RPMI8226 (cell line): ENCODE results near the gene SPOP.
"Not testable (repeated sequence)": the region's sequence is repeated elsewhere in the genome, so short reads cannot be mapped to it uniquely, and the experiment has no call there.

Source experiments
- DNase-seq: peaks from one replicate; pipeline ENCODE4 v3.0.0-alpha.2; 2015

The SPOP gene

GRCh38 chr17:49646391-49647255 is 31.3 kb downstream of the SPOP start:
- peak; percentile 74 for DNase-seq

DNA sequence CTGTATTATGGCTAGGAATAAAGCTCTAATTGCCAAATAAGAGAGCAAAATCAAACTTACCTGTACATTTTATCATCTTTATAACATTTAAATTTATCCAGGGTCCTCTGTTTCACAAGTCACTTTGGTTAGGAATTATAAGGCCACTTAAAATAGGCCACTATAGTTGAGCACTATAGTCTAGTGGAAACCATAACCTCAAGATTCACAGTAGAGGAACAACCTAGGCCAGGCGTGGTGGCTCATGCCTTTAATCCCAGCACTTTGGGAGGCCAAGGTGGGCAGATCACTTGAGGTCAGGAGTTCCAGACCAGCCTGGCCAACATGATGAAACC is 31.9 kb downstream of the SPOP start:
- not testable (repeated sequence) for DNase-seq

DNA sequence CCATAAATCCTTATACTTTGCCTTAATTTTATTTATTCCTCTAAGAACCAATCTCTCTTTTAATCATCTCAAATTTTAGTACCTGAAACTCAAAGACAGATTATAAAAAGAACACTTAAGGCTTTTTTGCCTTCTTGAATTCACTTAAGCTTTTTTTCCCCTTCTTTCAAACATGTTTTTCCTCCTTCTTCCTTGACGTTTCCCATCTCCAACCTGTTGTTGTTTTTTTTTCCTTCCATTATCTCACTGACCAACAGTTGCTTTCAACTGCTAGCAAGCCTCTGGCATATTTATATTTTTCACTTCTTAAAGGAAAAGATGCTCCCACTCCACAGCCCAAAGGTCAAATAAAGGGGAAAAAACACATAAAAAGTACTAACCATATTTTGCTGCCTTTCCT is 32.2 kb downstream of the SPOP start:
- no peak for DNase-seq

GRCh38 chr17:49640556-49640955 is 37.3 kb downstream of the SPOP start:
- no peak for DNase-seq

GRCh38 chr17:49638818-49639217 is 39.1 kb downstream of the SPOP start:
- no peak for DNase-seq

DNA sequence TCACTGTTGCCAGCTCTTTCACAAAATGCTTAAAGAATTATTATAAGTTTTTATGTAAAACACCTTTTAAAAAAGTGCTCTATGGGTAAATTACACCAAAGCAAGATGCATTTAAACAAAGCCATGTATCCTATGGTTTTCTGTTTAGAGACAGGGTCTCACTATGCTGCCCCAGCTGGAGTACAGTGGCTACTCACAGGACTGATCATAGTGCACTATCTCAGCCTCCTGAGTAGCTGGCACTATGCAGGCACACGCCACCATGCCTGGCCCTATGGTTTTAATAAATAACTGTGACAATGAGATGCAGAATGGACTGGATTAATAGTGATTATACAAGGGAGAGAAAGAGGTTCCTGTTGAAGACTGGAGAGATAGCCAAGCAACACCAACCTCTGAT is 40.2 kb downstream of the SPOP start:
- DNase-seq, result no peak

- no peak for DNase-seq
These were observed 40.8 kb downstream of the SPOP start for GRCh38 chr17:49637050-49637449.

DNA sequence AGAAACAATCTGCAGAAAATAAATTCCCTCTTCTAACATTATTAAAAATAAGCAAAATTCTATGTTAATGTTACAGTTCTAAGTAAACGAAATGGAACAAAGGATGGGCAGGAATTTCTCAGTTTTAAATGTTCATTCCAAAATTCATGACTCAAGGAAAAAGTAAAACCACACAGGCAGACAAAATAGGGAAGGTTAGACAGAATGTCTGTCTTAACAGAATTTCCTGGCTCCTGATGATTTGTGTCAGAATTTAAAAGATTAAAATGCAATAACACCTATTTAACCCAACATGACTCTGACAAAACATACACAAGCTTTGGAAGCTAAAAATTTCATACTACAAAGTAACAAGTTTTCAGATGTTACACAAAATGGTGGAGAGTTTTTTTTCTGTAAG is 42.8 kb downstream of the SPOP start:
- no peak for DNase-seq

- no peak for DNase-seq
These were observed 43.4 kb downstream of the SPOP start for GRCh38 chr17:49634485-49634860.

GRCh38 chr17:49633762-49634484 is 44.0 kb downstream of the SPOP start:
- no peak for DNase-seq

DNA sequence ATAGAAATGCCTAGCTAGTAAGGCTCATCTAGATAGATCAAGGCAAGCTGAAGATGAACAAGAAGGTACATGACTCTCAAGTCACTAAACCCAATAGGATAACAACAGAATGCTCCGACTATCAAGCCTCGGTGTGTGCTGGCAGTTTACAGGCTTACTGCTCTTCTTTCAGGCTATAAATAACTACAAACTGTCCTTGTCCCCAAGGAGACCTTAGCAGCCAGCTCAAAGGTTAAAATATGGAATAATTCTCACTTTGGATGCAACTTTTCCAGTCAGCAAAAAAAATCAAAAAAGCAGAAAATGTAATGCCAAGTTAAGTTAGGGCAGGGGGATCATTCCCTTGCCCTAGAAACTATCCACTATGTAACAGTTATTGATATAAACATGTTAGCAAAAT is 44.6 kb downstream of the SPOP start:
- no peak for DNase-seq

DNA sequence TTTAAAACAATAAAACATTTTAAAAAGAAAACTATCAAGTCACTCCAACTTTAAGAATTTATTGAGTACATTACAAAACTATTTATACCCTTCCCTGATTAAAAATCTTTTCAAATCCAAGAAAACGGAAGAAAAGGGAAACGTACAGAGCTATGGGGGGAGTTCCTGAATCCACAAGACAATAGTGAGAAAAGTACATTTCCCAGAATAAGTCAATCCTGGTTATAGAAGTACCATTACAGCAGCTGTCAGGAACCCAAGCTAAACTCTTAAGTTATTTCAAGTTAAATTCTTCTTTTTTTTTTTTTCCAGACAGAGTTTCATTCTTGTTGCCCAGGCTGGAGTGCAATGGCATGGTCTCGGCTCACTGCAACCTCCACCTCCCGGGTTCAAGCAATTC is 45.7 kb downstream of the SPOP start:
- no peak for DNase-seq

DNA sequence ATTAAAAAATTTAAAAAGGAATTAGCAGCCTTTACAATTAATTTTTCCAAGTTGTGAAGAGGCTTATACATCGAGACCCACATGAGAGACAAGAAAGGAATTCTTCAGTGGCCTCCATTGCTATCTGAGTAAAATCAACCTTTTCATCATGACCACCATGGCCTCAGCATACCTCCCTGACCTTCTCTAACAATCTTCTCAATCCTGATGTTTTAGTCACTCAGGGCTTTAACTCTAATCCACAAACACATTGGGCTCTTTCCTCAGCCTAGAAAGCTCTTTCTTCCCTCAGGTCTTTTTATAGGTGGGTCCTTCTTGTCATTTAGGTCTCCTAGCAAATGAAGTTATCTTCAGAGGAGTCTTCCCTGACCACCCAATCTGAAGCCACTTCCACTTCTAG is 46.4 kb downstream of the SPOP start:
- no peak for DNase-seq

GRCh38 chr17:49630113-49630900 is 47.6 kb downstream of the SPOP start:
- no peak for DNase-seq

DNA sequence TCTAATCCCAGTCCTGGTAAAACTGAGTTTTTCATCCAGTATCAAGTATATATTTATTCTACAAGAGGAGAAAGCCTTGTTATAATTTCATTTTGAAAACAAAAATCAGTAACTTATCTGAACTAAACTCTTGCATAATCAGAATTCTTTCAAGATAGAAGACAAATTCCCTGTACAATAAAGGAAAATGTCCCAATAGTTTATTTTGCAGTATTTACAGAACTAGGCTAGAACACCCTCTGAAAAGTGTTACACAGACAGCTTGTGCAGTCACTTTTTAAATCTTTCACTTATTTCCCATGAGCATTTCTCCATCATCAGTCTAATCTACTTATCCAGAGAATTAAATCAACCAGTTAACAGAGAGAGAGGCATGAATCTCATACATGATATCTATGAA is 48.5 kb downstream of the SPOP start:
- no peak for DNase-seq

- DNase-seq, result no peak
These were observed 53.0 kb downstream of the SPOP start for GRCh38 chr17:49624896-49625295.

DNA sequence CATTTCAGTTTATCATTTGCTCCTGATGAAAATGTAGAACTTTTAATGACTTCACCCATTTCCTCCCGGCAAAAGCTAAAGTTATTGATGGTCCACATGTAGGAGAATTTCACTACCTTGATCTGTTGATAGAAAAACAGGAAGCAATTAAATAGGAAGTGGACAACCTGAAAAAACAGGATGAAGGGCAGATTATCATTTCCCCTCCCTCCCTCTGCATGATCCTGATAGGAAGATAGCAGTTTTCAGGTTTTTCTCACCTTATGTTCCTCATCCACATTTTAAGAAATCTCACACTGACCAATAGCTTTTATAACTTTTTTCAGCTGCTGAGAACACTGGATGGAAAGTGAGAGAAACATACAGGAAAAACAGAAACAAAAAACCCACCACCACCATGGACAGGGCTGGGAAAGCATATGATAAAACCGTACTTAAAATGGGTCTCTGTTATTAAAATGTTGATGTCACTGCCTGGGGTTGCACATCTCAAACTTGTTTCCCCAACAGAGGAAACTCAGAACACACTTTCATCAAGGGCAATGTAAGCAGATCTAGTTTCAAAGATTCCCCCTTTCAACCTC is 55.9 kb downstream of the SPOP start:
- DNase-seq, result no peak

DNA sequence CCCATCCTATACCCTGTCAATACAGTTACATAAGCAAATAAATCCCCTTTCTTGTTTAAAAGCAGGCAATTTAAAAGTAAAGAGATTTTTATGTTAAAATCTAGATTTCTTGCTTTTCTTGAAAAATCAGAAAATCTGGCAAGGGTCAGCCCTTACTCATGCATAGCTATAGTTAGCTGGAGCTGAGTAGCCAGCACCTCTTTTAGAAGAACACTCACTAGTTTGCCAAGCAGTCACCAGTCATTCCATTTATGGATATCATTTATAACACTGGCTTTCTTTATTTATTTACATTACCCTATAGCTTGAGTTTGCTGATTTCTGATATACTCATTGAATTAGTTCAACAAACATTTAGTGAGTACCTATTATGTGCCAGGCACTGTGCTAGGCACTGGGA is 56.5 kb downstream of the SPOP start:
- DNase-seq, result no peak

GRCh38 chr17:49618028-49618611 is 59.8 kb downstream of the SPOP start:
- no peak for DNase-seq

DNA sequence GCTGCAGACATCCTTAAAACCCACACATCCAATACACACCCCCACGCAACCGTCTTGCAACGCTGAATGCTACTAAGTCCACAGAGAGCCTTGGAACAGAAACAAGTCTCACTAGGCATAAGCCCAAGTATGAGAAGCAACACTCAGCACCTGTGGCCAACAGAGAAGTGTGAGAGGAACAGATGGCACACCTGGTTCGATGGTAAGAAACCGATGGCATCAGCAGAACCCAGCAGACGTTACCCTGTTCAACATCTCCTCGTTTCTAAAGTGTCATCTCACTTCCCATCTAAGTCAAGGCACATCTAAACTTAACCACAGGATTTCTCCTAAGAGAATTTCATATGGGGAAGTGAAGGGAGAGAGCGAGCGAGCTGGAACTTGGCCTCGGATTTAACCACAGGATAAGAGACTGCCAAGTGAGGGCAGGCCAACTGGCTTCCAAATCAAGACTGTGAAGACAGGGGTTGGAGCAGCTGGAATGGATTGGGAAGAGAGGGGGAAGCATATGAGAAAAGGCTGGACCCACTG is 61.2 kb downstream of the SPOP start:
- DNase-seq, result peak; percentile 96

GRCh38 chr17:49616086-49616485 is 61.8 kb downstream of the SPOP start:
- peak; percentile 14 for DNase-seq

DNA sequence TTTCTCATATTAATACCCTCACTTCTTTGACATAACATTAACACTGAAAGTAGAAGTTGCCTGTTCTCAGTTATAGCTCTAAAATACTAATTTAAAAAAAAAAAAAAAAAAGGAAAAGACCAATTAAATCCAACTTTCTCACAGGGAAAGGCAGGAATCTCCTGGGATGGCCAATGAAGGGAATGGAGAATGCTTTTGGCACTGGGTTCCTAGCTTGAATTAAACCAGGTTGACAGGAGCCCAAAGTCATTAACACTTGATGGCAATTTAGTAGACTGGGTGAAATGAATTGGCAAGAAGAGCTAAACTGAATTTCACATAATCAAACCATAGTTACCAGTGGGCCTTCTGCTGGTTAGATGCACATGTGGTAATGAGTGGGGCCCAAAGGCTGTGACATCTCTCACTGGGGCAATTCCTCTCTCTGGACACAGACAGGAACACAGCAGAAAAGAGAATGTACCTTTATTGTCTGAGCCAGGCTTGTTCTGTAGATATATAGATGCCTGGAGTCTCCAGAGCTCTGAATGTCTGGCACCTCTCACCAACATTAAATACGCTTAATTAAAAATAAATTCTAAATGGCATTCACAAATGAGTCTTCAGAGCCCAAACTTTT is 64.6 kb downstream of the SPOP start:
- no peak for DNase-seq
